GM18951 (cell line): ENCODE data around the gene DNM3.

Experiments
- POLR2A ChIP-seq: IDR thresholded peaks from 4 replicates; pipeline ENCODE4 v1.6.1; 2011; ENCODE audit warnings: mild to moderate bottlenecking; ENCODE audit not compliant: insufficient read length, insufficient read depth; ENCODE audit errors: extremely low read depth
- in situ Hi-C: fragments of 300-500 bp; cut with MboI; formaldehyde crosslinking; loops from one replicate; pipeline ENCODE4 v1.12.0; 2022; ENCODE audit warnings: low sequenced_read_pairs, mixed read lengths, inconsistent platforms; ENCODE audit not compliant: unreplicated experiment

DNM3 gene

DNA sequence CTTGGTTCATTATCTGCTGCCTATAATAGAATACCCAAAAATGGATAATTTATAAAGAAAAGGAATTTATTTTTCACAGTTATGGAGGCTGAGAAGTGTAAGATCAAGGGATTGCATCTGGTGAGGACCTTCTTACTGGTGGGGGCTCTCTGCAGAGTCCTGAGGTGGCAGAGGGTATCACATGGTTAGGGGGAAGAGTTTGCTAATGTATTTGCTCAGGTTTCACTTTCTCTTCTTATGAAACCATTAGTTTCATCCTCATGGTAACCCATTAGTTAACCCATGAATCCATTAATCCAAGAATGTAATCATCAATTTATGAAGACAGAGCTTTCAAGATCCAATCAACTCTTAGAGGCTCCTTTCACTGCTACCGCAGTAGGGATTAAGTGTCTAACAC, 120.6 kb downstream of the DNM3 start:
- in situ Hi-C loops: no loop called here
- TF ChIP-seq POLR2A: no peak

DNA sequence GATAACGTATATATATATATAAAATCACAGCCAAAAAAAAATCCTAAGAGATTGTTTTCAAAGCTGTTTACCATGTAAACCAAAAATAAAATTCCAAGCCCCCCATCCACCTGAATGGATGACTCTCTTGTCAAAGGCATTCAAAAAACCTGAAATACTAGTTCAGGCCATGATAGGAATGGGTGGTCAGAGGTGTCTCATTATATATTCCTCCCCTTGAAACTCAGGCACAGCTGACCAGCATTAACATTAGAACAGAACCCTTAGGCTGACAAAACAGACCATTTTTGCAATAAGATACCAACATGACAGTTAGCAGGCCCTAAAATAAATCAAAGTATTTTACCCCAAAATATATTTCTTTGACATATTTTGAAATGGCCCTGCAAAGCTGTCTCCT, 122.5 kb downstream of the DNM3 start:
- no peak for TF ChIP-seq POLR2A
- in situ Hi-C loops: no loop called here

DNA sequence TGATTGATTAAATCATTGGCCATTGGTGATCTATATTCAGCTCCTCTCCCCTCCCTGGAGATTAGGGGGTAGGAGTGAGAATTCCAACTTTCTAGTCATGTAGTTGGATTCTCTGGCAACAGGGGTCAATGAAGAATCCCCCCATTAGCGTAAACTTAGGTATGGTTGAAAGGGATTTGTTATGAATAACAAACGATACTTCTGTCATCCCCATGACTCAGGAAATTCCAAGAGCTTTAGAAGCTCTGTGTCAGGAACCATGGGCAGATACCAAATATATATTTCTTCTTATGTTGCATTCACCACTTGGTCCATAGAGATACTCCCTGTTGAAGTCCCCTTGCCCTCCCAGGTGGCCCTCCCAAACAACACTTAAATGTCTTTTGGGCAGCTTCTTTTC, 124.5 kb downstream of the DNM3 start:
- in situ Hi-C loops: no loop called here
- TF ChIP-seq POLR2A: no peak

DNA sequence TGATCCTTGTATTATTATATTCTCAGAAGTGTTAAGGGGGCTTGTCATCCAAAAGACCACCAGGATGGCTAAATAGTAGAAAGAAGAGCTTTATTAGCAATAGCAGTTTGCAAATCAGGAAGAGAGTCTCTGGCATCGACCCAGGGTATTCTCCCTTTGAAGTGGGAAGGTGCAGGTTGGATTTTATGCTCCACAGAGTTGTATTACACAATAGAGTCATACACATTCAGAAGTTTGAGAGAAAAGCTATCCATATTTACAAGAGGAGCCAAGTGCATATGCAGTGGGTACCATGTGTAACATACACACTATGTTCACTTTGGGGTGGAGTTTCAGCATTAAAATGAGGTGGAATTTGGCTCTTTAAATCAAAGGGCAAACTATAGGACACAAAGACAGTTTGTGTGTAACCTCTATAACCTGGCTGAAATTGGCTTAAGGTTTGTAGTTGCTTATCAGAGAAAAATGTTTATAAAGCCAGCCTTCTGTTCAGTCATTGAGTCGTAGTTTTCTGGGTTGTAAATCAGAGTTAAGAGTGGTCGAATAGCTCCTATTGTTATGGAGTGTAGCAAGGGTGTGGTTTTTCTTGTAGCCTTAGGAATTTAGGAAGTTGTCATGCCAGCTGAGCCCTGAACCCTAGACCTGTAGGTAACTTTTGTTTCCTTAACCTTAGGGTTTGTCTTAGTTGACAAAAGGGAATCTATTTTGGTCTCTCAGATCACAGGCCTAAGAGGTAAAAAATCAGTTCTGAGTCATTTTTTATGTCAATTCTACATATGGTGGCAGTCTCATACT, 125.3 kb downstream of the DNM3 start:
- in situ Hi-C loops: no loop called here
- TF ChIP-seq POLR2A: no peak

DNA sequence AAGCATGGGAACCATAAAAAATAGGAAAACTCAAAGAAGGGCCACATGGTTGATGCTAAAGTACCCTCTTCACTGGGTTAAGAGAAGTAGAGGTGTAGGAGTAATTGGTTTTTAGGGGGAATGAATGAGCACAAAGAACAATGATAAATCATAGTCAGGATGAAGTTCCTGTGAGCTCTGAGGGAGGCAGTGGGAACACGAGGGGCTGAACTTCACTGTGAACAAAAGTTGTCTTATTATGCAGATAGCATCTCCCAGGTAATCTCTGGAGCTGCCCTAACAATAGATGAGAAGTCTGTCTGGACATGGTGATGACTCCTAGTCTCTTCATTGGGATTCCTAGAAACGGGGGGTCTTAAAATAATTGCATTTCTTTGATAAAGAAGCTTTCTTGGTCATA, 127.9 kb downstream of the DNM3 start:
- in situ Hi-C loops: no loop called here

DNA sequence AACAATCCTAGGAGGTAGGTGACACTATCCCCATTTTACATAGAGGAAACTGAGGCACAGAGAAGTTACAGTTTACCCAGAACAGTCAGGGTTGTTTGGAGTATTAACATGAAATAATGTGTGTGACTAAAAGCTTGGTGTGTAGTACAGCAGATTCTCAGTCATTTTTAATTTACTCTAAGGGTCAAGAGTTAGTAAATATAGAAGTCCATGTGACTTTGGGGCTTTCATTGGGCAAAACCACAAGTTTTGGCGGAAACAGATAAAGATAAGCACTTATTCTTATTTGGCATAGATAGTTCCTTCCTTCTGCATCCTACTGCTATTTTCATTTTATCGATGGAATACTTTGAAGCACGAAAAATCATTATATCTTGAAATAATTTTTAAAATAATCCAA, 128.5 kb downstream of the DNM3 start:
- no peak for TF ChIP-seq POLR2A
- in situ Hi-C loops: no loop called here

More for the DNA sequence above, 127.9 kb downstream of the DNM3 start:
- no peak for TF ChIP-seq POLR2A

DNA sequence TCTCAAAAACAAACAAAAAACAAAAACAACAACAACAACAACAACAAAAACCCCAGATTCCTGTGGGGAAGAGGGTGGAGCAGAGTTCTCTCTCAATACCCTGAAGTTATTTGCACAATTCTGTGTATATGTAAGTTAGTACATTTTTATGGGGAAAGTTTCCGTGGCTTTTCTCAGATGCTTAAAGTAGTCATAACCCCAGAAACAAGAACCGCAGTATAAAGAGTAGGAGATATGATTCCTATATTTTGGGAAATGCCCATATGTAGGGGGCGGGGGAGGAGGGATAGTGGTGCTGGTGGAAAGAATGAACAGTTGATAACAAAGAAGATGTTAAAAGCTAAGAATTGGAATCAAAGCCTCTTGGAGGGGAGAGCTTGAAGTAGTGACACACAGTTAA, 131.5 kb downstream of the DNM3 start:
- no peak for TF ChIP-seq POLR2A
- in situ Hi-C loops: no loop called here

DNA sequence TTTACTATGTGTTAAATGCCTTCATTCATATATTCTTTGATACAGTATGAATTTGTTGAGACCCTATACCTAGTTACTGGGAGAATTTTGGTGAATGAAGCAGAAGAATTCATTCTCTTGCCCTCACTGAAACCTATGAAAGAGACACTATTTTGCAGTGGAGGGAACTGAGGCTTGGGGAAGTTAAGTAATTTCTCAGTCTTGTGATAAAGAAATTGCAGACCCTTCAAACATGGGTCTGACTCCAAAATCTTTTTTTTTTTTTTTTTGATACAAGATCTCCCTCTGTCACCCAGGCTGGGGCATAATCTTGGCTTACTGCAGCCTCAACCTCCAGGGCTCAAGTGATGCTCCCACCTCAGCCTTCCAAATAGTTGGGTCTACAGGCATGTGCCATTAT, 132.1 kb downstream of the DNM3 start:
- TF ChIP-seq POLR2A: no peak
- in situ Hi-C loops: no loop called here

DNA sequence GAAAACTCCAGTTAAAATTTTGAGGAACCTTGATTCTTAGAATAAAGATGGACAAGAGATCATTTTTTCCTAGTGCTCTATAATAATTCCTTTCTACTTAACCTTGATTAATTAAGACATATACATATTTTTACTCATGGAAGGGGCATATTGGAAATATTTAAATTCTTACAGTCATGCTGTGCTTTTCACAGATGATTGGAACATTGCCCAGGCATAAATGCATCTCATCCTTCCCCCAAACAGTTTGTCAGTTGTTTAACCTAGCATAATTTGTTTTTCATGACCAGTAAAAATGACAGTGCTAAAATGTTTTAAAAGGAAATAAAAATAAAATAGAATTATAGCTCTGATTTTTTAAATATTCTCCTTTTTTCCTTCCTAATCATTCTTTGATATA, 140.0 kb downstream of the DNM3 start:
- in situ Hi-C loops: loop anchor here (10.0 to 25.0 kb wide), 3 partner anchors 177 to 731 kb away; no protein-coding TSS in a partner anchor
- TF ChIP-seq POLR2A: no peak

DNA sequence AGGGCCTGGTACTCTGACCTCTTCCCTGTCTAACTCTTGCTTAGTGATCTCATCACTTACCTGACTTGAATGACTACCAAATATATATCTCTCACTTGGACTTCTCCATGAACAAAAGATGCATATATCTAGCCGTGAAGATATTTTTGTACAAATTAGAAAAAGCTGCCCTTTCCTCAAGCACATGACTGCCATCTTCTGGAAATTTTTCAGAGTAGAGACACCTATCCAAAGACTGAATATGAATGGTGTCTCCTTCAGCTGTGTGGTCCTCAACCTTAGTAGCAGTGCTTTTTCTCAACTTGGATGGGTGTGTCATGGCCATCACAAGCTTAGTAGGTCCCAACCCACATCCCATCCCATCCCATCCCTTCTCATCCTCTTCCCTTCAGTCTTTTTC, 142.3 kb downstream of the DNM3 start:
- no peak for TF ChIP-seq POLR2A
- in situ Hi-C loops: loop anchor here (10.0 to 25.0 kb wide), 3 partner anchors 179 to 729 kb away; no protein-coding TSS in a partner anchor

DNA sequence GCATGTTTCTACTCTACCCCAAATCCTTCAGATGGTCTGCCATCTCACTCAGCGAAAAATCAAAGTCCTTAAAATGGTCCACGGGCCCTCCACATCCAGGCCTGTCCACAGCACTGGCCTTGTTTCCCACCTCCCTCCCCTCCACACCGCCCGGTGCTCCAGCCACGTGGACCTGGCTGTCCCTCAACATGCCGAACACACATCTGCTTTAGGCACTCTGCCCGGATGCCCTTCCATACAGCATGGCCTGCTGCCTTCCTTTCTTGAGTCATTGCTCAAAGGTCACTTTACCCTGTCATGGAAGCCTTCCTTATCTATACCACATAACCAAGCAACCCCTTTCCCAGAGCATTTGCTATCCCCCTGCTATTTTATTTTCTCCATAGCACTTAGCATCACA, 143.0 kb downstream of the DNM3 start:
- no peak for TF ChIP-seq POLR2A
- in situ Hi-C loops: loop anchor here (10.0 to 25.0 kb wide), 3 partner anchors 179 to 728 kb away; no protein-coding TSS in a partner anchor

DNA sequence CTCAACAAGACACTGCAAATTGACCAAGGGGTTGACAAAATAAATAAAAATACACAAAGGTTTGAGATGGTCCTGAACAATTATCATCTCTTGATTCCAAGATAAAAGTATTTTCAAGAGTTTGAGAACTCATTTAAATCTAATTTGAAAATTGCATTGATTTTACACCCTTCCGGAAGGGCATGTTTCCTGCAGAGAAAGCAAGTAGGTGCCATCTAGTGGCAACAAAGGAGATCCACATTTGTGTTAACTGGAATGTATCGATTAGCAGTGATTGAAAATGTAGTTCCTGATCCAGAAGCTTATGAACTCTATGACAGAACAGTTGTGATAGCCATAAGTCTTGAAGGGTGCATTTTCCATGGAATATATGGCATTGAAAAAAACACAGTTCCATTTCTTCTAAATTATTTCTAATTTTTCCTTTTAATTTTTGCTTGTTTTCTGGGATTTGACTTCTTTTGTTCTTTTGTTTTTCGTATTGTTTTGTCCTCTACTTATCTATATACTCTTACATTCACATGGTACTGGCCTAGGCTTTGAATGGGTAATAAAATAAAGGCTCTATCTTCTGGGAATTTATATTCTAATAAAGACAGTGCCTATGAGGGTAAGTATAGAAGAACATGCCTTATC, 143.7 kb downstream of the DNM3 start:
- in situ Hi-C loops: loop anchor here (10.0 to 25.0 kb wide), 3 partner anchors 180 to 727 kb away; no protein-coding TSS in a partner anchor
- no peak for TF ChIP-seq POLR2A

DNA sequence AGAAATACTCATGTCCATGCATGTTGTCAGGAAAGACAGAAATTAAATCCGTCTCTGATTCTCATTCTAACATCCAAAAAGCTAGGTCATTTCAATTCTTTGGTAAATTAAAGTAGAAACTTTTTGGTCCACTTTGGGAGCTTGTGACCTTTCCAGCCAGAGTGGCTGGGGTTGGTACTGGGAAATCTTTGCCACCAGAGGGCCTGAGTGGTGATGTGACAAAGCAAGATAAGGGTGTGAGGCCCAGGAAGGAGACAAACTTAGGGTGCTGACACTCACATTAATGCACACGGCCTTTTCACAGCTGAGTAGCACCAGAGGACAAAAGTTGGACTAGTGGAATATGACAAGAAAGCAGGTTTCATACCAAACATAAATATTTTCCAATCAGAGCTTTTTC, 144.3 kb downstream of the DNM3 start:
- no peak for TF ChIP-seq POLR2A
- in situ Hi-C loops: loop anchor here (10.0 to 25.0 kb wide), 3 partner anchors 181 to 727 kb away; no protein-coding TSS in a partner anchor

DNA sequence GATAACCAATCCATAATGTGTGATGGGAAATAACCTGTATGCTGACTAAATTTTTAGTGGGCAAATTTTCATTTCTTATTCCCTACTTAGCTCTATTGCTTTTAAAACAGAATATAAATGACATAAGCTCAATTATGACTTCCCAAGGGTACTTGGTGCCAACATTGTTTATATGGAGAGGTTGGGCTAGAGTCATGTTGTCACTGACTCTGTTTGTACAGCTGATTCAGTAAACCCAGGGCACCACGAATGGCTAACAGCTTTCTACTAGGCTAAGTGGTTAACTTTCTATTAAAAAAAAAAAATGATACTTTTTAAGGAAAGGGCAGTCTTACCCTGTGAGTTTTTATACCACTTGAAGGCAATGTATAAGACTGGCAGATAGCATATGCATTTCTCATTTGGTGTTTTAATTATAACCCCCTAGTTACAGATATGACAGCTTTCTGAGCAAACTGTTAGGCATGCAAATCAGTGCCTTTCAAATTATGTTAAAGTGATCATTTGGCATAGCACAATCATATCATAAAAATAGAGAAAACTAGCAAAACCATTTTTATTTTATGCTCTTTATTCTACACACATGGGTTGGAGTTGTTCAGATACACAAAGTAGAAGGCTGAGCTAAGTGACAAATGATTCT, 147.1 kb downstream of the DNM3 start:
- in situ Hi-C loops: loop anchor here (10.0 to 25.0 kb wide), 3 partner anchors 184 to 724 kb away; no protein-coding TSS in a partner anchor
- TF ChIP-seq POLR2A: no peak

DNA sequence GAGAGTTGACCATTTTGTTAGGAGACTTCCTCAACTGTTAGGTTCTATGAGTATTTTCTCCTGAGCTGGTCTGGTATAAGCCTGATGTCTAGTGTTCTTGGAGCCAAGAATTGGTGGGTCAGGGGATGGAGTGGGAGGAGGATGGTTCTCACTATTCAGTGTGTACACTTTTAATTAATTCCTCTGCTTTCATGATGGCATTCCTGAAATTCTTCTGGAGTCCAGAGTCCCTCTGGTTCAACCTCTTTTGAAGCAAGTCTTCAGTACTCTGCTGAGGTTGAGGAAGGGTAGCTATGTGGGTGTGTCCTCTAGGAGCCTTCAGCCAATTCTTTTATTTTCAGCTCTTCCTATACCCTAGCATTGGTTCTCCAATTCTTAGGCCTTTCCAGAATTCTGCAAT, 149.1 kb downstream of the DNM3 start:
- no peak for TF ChIP-seq POLR2A
- in situ Hi-C loops: loop anchor here (25.0 kb wide), 2 partner anchors 353 to 722 kb away; no protein-coding TSS in a partner anchor
